Keratinocyte (primary cell): ENCODE measurements around the gene SELENOF. TPM values are rescaled to one million over a fixed set of nuclear protein-coding genes. Genes with fewer than 3 reads are reported as not detected.

ENCODE experiments used
- DNase-seq: peaks from one replicate; pipeline ENCODE4 v3.0.0-alpha.2; 2011; ENCODE audit warnings: low read depth, missing footprints, low spot score
- FAIRE-seq: peaks from 2 replicates; lab custom pipeline; 2011; peaks lifted over from hg19 to GRCh38; lab: Jason Lieb, UNC
- H2AFZ ChIP-seq: 2 replicates; pipeline ENCODE4 v1.6.0; 2012; ENCODE audit warnings: low read length, control low read depth, inconsistent platforms; ENCODE audit not compliant: control insufficient read depth
- H3K27ac ChIP-seq: 2 replicates; pipeline ENCODE4 v1.5.1; 2011; ENCODE audit warnings: low read length; ENCODE audit not compliant: control insufficient read depth, insufficient read depth
- H3K27me3 ChIP-seq: 3 replicates; pipeline ENCODE4 v1.6.0; 2011; ENCODE audit warnings: low read length; ENCODE audit not compliant: control insufficient read depth, insufficient read depth; ENCODE audit errors: extremely low read depth
- H3K36me3 ChIP-seq, 2 experiments: 2 replicates in 1 of 2; 3 replicates in 1 of 2; pipeline ENCODE4 v1.5.1; 2011; ENCODE audit warnings: low read length in 2 of 2, mild to moderate bottlenecking in 1 of 2; ENCODE audit not compliant: control insufficient read depth in 2 of 2, insufficient read depth in 2 of 2; ENCODE audit errors: extremely low read depth in 1 of 2
- H3K4me1 ChIP-seq: 3 replicates; pipeline ENCODE4 v1.5.1; 2011; ENCODE audit warnings: low read length; ENCODE audit not compliant: control insufficient read depth, insufficient read depth; ENCODE audit errors: extremely low read depth
- H3K4me2 ChIP-seq: 3 replicates; pipeline ENCODE4 v1.6.0; 2011; ENCODE audit warnings: low read depth, low read length; ENCODE audit not compliant: control insufficient read depth, insufficient read depth; ENCODE audit errors: extremely low read depth
- H3K4me3 ChIP-seq, 3 experiments: fragments of 200-600 bp in 1 of 3; sonication (generic) in 1 of 3; 2 replicates in 2 of 3; 3 replicates in 1 of 3; pipeline ENCODE4 v1.5.1; 2011 to 2016; ENCODE audit warnings: low read length in 3 of 3, mild to moderate bottlenecking in 3 of 3, control low read depth in 2 of 3, inconsistent platforms in 1 of 3, low read depth in 1 of 3, mixed read lengths in 1 of 3, mixed run types in 1 of 3, moderate library complexity in 1 of 3; ENCODE audit not compliant: control insufficient read depth in 2 of 3, insufficient read depth in 2 of 3; ENCODE audit errors: extremely low read depth in 1 of 3
- H3K79me2 ChIP-seq: 2 replicates; pipeline ENCODE4 v1.6.0; 2012; ENCODE audit warnings: low read length; ENCODE audit not compliant: control insufficient read depth, insufficient read depth
- H3K9ac ChIP-seq: 3 replicates; pipeline ENCODE4 v1.6.0; 2011; ENCODE audit warnings: low read length; ENCODE audit not compliant: control insufficient read depth, insufficient read depth; ENCODE audit errors: extremely low read depth
- H3K9me1 ChIP-seq: 3 replicates; pipeline ENCODE4 v1.6.0; 2011; ENCODE audit warnings: low read length; ENCODE audit not compliant: control insufficient read depth, insufficient read depth; ENCODE audit errors: extremely low read depth
- H3K9me3 ChIP-seq: 2 replicates; pipeline ENCODE4 v1.5.1; 2012; ENCODE audit warnings: low read depth, low read length; ENCODE audit not compliant: control insufficient read depth
- H4K20me1 ChIP-seq: 3 replicates; pipeline ENCODE4 v1.6.0; 2011; ENCODE audit warnings: low read length; ENCODE audit not compliant: control insufficient read depth, insufficient read depth; ENCODE audit errors: extremely low read depth
- EZH2 ChIP-seq: IDR thresholded peaks from one replicate; pipeline ENCODE4 v1.6.1; 2012; ENCODE audit warnings: inconsistent platforms, mild to moderate bottlenecking, low read length, moderate library complexity
- dilution Hi-C: fragments of 300-500 bp; cut with MboI; formaldehyde crosslinking; loops from one replicate; pipeline ENCODE4 v1.7.0; 2020; ENCODE audit warnings: low sequenced_read_pairs; ENCODE audit not compliant: extremely low pct_ligation_motif_present
- polyA plus RNA-seq, 5 experiments: library from polyadenylated mRNA; depleted of rRNA in 3 of 5; stranded (reverse) in 3 of 5; stranded (forward) in 1 of 5; unstranded in 1 of 5; fragments of >200 nt; gene quantifications; 1 replicate in 1 of 5; 2 replicates in 3 of 5; 3 replicates in 1 of 5; pipeline versions ENCODE4 v1.2.1 to v1.2.3, GENCODE V29; 2011 to 2012; ENCODE audit warnings: missing spikeins in 2 of 5, low read depth in 1 of 5, low replicate concordance in 1 of 5
- TF ChIP-seq, protein P1 (sequence below), 3 experiments: IDR thresholded peaks in 1 of 3; conservative IDR thresholded peaks in 1 of 3; optimal IDR thresholded peaks in 1 of 3; 2 replicates in 2 of 3; 3 replicates in 1 of 3; pipeline versions ENCODE3 to v1.5.1; 2011; ENCODE audit warnings: low read length in 3 of 3, mild to moderate bottlenecking in 3 of 3, moderate library complexity in 2 of 3, control low read depth in 1 of 3, inconsistent platforms in 1 of 3; ENCODE audit not compliant: insufficient read depth in 2 of 3; ENCODE audit errors: extremely low read depth in 1 of 3

Gene SELENOF
- polyA plus RNA-seq, 1 donor (not counting 4 experiments of a cell fraction or from before 2014, with no cell fraction given): 246 TPM

DNA sequence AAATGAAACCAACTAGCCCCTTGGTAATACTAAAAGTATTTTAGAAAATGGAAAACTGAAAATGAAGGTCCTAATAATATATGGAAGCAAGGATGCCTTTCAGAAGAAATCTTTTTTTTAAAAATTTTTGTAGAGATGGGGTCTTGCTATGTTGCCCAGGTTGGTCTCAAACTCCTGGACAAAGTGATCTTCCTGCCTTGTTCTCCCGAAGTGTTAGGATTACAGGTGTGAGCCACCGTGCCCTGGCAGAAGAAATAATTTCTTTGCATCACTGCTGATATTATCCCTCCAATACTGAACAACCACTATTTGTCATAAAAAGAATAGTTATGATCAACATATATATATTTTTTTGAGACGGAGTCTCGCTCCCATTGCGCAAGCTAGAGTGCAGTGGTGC, 25.6 kb downstream of the SELENOF start:
- FAIRE-seq (no peak), DNase-seq (no peak)
- Histone ChIP-seq H3K4me3 (no peak overlapping the region), H2AFZ (no peak overlapping the region), H4K20me1 (no peaks in the 10 kb centered on the region), H3K9ac (no peak overlapping the region), H3K79me2 (peaks cover 32% of the 10 kb centered on the region), H3K36me3 (no peaks in the 10 kb centered on the region), H3K4me1 (no peaks in the 10 kb centered on the region), H3K27me3 (no peaks in the 10 kb centered on the region), H3K27ac (no peak overlapping the region), H3K9me3 (no peaks in the 10 kb centered on the region), H3K4me2 (no peak overlapping the region), H3K9me1 (no peaks in the 10 kb centered on the region)
- TF ChIP-seq, protein P1, sequence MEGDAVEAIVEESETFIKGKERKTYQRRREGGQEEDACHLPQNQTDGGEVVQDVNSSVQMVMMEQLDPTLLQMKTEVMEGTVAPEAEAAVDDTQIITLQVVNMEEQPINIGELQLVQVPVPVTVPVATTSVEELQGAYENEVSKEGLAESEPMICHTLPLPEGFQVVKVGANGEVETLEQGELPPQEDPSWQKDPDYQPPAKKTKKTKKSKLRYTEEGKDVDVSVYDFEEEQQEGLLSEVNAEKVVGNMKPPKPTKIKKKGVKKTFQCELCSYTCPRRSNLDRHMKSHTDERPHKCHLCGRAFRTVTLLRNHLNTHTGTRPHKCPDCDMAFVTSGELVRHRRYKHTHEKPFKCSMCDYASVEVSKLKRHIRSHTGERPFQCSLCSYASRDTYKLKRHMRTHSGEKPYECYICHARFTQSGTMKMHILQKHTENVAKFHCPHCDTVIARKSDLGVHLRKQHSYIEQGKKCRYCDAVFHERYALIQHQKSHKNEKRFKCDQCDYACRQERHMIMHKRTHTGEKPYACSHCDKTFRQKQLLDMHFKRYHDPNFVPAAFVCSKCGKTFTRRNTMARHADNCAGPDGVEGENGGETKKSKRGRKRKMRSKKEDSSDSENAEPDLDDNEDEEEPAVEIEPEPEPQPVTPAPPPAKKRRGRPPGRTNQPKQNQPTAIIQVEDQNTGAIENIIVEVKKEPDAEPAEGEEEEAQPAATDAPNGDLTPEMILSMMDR (optimal IDR thresholded peaks at IDR 0.05 in 1 of 3, IDR thresholded peaks at IDR 0.05 in 1 of 3, conservative IDR thresholded peaks at IDR 0.05 in 1 of 3; ENCODE audit: extremely low read depth in 1 of 3, insufficient read depth in 2 of 3, low read length in 3 of 3): no peak
- no peak for TF ChIP-seq EZH2
- dilution Hi-C loops: no loop called here

DNA sequence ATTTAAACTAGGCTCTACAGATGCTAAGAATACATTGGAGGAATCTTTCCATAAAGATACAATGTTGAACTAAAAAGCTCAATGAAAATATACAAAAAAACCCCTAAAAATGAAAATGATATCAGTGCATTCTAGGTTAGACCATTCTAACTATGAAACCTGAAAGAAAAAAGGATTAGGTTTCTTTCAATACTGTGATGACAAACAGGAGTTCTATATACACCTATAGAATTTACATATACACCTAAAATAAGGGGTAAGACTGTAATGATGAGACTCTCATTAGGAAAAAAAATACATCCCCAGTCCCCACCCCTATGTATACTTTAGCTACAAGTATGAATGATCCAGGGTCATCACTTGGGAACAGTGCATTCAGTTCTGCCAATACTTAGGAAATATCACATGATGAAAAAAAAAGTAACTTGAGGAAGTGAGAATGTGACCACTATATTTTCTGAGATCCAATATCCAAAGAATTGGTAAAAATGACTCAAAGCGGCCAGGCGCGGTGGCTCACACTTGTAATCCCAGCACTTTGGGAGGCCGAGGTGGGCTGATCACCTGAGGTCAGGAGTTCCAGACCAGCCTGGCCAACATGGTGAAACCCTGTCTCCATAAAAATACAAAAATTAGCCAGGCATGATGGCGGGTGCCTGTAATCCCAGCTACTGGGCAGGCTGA, 26.3 kb downstream of the SELENOF start:
- H3K4me1 ChIP-seq: no peaks in the 10 kb centered on the region
- no peak overlapping the region for H2AFZ ChIP-seq
- H3K27me3 ChIP-seq: no peaks in the 10 kb centered on the region
- H3K9me3 ChIP-seq: no peaks in the 10 kb centered on the region
- no peaks in the 10 kb centered on the region for H4K20me1 ChIP-seq
- H3K9me1 ChIP-seq: no peaks in the 10 kb centered on the region
- TF ChIP-seq, protein P1 (optimal IDR thresholded peaks at IDR 0.05 in 1 of 3, IDR thresholded peaks at IDR 0.05 in 1 of 3, conservative IDR thresholded peaks at IDR 0.05 in 1 of 3; ENCODE audit: extremely low read depth in 1 of 3, insufficient read depth in 2 of 3, low read length in 3 of 3): no peak
- TF ChIP-seq EZH2: no peak
- dilution Hi-C loops: no loop called here
- no peak for FAIRE-seq
- H3K27ac ChIP-seq: no peak overlapping the region
- H3K4me3 ChIP-seq: no peak overlapping the region
- H3K79me2 ChIP-seq: peaks cover 29% of the 10 kb centered on the region
- no peak overlapping the region for H3K9ac ChIP-seq
- H3K4me2 ChIP-seq: no peak overlapping the region
- DNase-seq: no peak
- H3K36me3 ChIP-seq: no peaks in the 10 kb centered on the region
